ENCODE measurements around the gene ZNF845.

- TF ChIP-seq, protein P1, sequence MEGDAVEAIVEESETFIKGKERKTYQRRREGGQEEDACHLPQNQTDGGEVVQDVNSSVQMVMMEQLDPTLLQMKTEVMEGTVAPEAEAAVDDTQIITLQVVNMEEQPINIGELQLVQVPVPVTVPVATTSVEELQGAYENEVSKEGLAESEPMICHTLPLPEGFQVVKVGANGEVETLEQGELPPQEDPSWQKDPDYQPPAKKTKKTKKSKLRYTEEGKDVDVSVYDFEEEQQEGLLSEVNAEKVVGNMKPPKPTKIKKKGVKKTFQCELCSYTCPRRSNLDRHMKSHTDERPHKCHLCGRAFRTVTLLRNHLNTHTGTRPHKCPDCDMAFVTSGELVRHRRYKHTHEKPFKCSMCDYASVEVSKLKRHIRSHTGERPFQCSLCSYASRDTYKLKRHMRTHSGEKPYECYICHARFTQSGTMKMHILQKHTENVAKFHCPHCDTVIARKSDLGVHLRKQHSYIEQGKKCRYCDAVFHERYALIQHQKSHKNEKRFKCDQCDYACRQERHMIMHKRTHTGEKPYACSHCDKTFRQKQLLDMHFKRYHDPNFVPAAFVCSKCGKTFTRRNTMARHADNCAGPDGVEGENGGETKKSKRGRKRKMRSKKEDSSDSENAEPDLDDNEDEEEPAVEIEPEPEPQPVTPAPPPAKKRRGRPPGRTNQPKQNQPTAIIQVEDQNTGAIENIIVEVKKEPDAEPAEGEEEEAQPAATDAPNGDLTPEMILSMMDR (IDR thresholded peaks at IDR 0.05; ENCODE audit: low read depth, low read length) = no peak
- TF ChIP-seq EZH2phosphoT487 (IDR thresholded peaks at IDR 0.05; ENCODE audit: low read depth) = no peak
These were observed 24.5 kb downstream of the ZNF845 start for GRCh38 chr19:53357821-53358581.
